K562 (cell line): Measurements from ENCODE around the gene SLC35G2. TPM values are rescaled to one million over a fixed set of nuclear protein-coding genes. Genes with fewer than 3 reads are reported as not detected.
A peak's percentile ranks its signal among the peaks of the same experiment; 100 is the strongest.

Experiments used
- CTCF ChIP-seq, 3 experiments: IDR thresholded peaks in 2 of 3; conservative IDR thresholded peaks in 1 of 3; 2 replicates each; pipeline ENCODE4 v1.5.1; 2011 to 2012; ENCODE audit warnings: low read length in 3 of 3, mild to moderate bottlenecking in 3 of 3, control low read depth in 2 of 3, improper control_type of control experiment in 1 of 3, inconsistent platforms in 1 of 3, low read depth in 1 of 3, mixed read lengths in 1 of 3, moderate library complexity in 1 of 3; ENCODE audit not compliant: insufficient read depth in 2 of 3
- FOXM1 ChIP-seq, 2 experiments: fragments of 450-650 bp in 1 of 2; sonication (generic) in 1 of 2; formaldehyde crosslinking in 1 of 2; IDR thresholded peaks; 2 replicates each; pipeline versions ENCODE4 v1.6.1 to v1.9.0; 2017 to 2022; ENCODE audit warnings: low read depth in 2 of 2, mild to moderate bottlenecking in 2 of 2, missing genetic modification reagents in 1 of 2, moderate library complexity in 1 of 2
- HMBOX1 ChIP-seq: sonication (generic); IDR thresholded peaks from 2 replicates; pipeline ENCODE4 v1.6.1; 2016
- KDM1A ChIP-seq, 2 experiments: fragments of 450-650 bp; IDR thresholded peaks; 2 replicates each; pipeline ENCODE4 v1.6.1; 2016; ENCODE audit warnings: mild to moderate bottlenecking in 2 of 2
- KLF6 ChIP-seq: fragments of 250-450 bp; sonication (Bioruptor Pico); IDR thresholded peaks from 2 replicates; pipeline ENCODE4 v1.4.0; 2020; ENCODE audit warnings: mild to moderate bottlenecking, moderate library complexity, borderline replicate concordance
- MTA1 ChIP-seq: fragments of 450-650 bp; IDR thresholded peaks from 2 replicates; pipeline ENCODE4 v1.6.1; 2017; ENCODE audit warnings: borderline replicate concordance
- NFRKB ChIP-seq: fragments of 450-650 bp; IDR thresholded peaks from 2 replicates; pipeline ENCODE4 v1.6.1; 2016; ENCODE audit warnings: low read depth
- PKNOX1 ChIP-seq: fragments of 450-650 bp; IDR thresholded peaks from 2 replicates; pipeline ENCODE4 v1.6.1; 2016
- RCOR1 ChIP-seq, 2 experiments: IDR thresholded peaks; 2 replicates each; pipeline ENCODE4 v1.6.1; 2012; ENCODE audit warnings: low read depth in 2 of 2, low read length in 2 of 2, borderline replicate concordance in 1 of 2, improper control_type of control experiment in 1 of 2
- STAG1 ChIP-seq: sonication (generic); formaldehyde crosslinking; IDR thresholded peaks from 2 replicates; pipeline ENCODE4 v1.5.0; 2020; ENCODE audit warnings: missing genetic modification reagents, borderline replicate concordance
- THAP12 ChIP-seq: fragments of 250-450 bp; sonication (Bioruptor Pico); IDR thresholded peaks from 2 replicates; pipeline ENCODE4 v1.9.0; 2021; ENCODE audit warnings: mild to moderate bottlenecking, inconsistent platforms
- ZNF165 ChIP-seq: fragments of 250-450 bp; sonication (Bioruptor Pico); IDR thresholded peaks from 2 replicates; pipeline ENCODE4 v1.4.0; 2020; ENCODE audit warnings: borderline replicate concordance
- ZNF77 ChIP-seq: fragments of 250-450 bp; sonication (Bioruptor Pico); IDR thresholded peaks from 2 replicates; pipeline ENCODE4 v1.5.0; 2020
- polyA plus RNA-seq, 8 experiments: library from polyadenylated mRNA; depleted of rRNA in 4 of 8; stranded (reverse) in 5 of 8; unstranded in 3 of 8; fragments of >200 nt; fragmentation: Nextera tagmentation in 2 of 8; fragmentation: Illumina TruSeq in 1 of 8; extraction: Ambion mirVana in 2 of 8; extraction: Trizol in 1 of 8; gene quantifications; 2 replicates each; pipeline versions ENCODE4 v1.2.1 to v1.2.3, GENCODE V29; 2011 to 2014; ENCODE audit warnings: inconsistent platforms in 1 of 8, missing spikeins in 1 of 8
- total RNA-seq, 7 experiments: library from RNA; depleted of rRNA in 6 of 7; stranded (reverse); fragments of >200 nt in 6 of 7; fragmentation: Illumina TruSeq in 2 of 7; extraction: Trizol in 2 of 7; gene quantifications; 2 replicates each; pipeline versions ENCODE4 v1.2.1 to v1.2.3, GENCODE V29; 2011 to 2021; ENCODE audit warnings: low replicate concordance in 1 of 7
- TF ChIP-seq, protein P1 (sequence below): fragments of 450-650 bp; IDR thresholded peaks from 2 replicates; pipeline ENCODE4 v1.6.1; 2018; ENCODE audit not compliant: partially characterized antibody
- TF ChIP-seq, protein P2 (sequence below): IDR thresholded peaks from 2 replicates; pipeline ENCODE4 v1.6.1; 2011; ENCODE audit not compliant: insufficient read length; ENCODE audit errors: extremely low read depth

SLC35G2 gene
- total and polyA plus RNA-seq, 9 of the 15 experiments (the other 6 are each of a cell fraction or from before 2014, with no cell fraction given), result 2.6 to 5.9 (median 3.2) TPM

- TF ChIP-seq PKNOX1, result peak; percentile 37; the same call in 1 of the 2 replicates
- no peak for TF ChIP-seq KLF6 (CRISPR knock-in tag)
- TF ChIP-seq HMBOX1, result peak; percentile 76
- peak; percentile 48; the same call in 1 of the 2 replicates for TF ChIP-seq NFRKB
- TF ChIP-seq, protein P1, sequence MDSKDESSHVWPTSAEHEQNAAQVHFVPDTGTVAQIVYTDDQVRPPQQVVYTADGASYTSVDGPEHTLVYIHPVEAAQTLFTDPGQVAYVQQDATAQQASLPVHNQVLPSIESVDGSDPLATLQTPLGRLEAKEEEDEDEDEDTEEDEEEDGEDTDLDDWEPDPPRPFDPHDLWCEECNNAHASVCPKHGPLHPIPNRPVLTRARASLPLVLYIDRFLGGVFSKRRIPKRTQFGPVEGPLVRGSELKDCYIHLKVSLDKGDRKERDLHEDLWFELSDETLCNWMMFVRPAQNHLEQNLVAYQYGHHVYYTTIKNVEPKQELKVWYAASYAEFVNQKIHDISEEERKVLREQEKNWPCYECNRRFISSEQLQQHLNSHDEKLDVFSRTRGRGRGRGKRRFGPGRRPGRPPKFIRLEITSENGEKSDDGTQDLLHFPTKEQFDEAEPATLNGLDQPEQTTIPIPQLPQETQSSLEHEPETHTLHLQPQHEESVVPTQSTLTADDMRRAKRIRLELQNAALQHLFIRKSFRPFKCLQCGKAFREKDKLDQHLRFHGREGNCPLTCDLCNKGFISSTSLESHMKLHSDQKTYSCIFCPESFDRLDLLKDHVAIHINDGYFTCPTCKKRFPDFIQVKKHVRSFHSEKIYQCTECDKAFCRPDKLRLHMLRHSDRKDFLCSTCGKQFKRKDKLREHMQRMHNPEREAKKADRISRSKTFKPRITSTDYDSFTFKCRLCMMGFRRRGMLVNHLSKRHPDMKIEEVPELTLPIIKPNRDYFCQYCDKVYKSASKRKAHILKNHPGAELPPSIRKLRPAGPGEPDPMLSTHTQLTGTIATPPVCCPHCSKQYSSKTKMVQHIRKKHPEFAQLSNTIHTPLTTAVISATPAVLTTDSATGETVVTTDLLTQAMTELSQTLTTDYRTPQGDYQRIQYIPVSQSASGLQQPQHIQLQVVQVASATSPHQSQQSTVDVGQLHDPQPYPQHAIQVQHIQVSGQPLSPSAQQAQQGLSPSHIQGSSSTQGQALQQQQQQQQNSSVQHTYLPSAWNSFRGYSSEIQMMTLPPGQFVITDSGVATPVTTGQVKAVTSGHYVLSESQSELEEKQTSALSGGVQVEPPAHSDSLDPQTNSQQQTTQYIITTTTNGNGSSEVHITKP, result peak; percentile 80
- no peak for TF ChIP-seq MTA1
- peak in 1 of 2 experiments; percentile 70; a peak in 1 of 4 replicates for TF ChIP-seq RCOR1 (IDR thresholded peaks at IDR 0.05; ENCODE audit: borderline replicate concordance in 1 of 2, low read depth in 2 of 2, low read length in 2 of 2)
- TF ChIP-seq ZNF165, result no peak
- TF ChIP-seq THAP12 (CRISPR knock-in tag), result no peak
- no peak for TF ChIP-seq FOXM1 (IDR thresholded peaks at IDR 0.05; ENCODE audit: low read depth)
- TF ChIP-seq FOXM1 (CRISPR knock-in tag; IDR thresholded peaks at IDR 0.05; ENCODE audit: low read depth), result no peak
- TF ChIP-seq ZNF77 (CRISPR knock-in tag), result no peak
- TF ChIP-seq, protein P2, sequence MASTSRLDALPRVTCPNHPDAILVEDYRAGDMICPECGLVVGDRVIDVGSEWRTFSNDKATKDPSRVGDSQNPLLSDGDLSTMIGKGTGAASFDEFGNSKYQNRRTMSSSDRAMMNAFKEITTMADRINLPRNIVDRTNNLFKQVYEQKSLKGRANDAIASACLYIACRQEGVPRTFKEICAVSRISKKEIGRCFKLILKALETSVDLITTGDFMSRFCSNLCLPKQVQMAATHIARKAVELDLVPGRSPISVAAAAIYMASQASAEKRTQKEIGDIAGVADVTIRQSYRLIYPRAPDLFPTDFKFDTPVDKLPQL, result no peak
- peak in 1 of 2 experiments; percentile 57; a peak in 2 of 4 replicates for TF ChIP-seq KDM1A (IDR thresholded peaks at IDR 0.05)
- TF ChIP-seq STAG1, result no peak
- TF ChIP-seq CTCF (IDR thresholded peaks at IDR 0.05 in 2 of 3, conservative IDR thresholded peaks at IDR 0.05 in 1 of 3; ENCODE audit: insufficient read depth in 2 of 3, low read depth in 1 of 3, low read length in 3 of 3), result peak; percentile 8 to 52 (median 45); a peak in 4 of 6 replicates
These were observed 646 bp upstream of the SLC35G2 start (continued) for GRCh38 chr3:136818191-136818768.
